GM21360 (cell line): ENCODE measurements around the gene CTNNA3.

Experiments
- ATAC-seq: cut with Tn5 transposase; IDR thresholded peaks from one replicate; pipeline ENCODE4 v1.9.1; 2021; ENCODE audit warnings: mild to moderate bottlenecking, moderate library complexity; ENCODE audit not compliant: unreplicated experiment

The CTNNA3 gene

DNA sequence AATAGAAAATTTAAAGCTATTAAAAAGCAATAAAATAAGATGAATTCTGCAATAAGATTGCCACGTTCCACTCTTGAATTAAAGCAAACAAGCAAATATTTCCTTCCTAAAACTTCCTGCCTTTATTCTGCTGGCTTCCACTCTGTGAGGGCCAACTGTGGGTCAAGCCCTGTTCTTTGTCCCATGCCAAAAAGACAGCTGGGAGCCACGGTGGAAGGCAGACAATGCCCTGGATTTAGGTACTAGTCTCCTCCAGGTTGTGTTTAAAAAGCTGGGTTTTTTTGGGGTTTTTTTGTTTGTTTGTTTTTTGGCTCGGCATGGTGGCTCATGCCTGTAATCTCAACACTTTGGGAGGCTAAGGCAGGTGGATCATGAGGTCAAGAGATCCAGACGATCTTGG, 731.0 kb downstream of the CTNNA3 start:
- no peak for ATAC-seq

GRCh38 chr10:66958466-66958865, 737.5 kb downstream of the CTNNA3 start:
- no peak for ATAC-seq

DNA sequence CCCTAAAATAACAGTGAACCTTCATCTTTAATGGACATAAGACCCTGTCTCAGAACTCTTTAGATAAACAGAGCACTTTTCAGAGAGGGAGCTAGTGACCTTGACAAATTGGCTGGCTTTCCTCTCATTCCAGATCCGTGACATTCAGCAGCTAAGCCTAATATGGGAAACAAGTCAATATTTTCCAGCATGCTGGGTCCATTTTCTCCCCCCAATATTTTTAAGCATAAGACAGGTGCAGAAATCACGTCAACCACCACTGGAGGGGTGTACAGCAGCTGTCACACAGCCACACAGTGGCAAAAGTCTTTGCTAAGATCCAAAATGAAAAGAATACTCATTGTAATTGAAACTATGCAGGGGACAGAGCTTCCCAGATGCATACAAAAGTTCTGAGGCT, 744.1 kb downstream of the CTNNA3 start:
- no peak for ATAC-seq

GRCh38 chr10:66943590-66943989, 752.4 kb downstream of the CTNNA3 start:
- no peak for ATAC-seq

- ATAC-seq: no peak
These were observed 753.6 kb downstream of the CTNNA3 start for GRCh38 chr10:66942407-66942806.

- ATAC-seq: no peak
These were observed 754.5 kb downstream of the CTNNA3 start for GRCh38 chr10:66941491-66941890.

DNA sequence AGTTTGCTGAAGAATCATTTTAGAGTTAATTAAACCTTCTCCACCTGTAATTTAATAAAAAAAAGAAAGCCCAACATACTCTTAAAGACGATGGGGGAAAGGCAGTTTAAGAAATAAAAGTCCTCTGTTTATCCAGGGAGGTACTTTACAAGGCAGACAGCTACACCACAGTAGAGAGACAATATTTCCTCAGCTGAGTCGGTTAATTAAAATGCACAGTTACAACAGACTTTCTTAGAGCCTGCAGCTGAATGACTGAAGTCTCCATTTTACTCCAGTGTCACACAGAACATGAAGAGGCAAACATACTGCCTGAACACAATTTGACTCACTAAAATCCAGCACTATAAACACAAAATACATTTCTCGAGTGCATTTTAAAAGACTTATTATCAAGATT, 755.0 kb downstream of the CTNNA3 start:
- no peak for ATAC-seq

- ATAC-seq: no peak
These were observed 761.3 kb downstream of the CTNNA3 start for GRCh38 chr10:66934711-66935110.

DNA sequence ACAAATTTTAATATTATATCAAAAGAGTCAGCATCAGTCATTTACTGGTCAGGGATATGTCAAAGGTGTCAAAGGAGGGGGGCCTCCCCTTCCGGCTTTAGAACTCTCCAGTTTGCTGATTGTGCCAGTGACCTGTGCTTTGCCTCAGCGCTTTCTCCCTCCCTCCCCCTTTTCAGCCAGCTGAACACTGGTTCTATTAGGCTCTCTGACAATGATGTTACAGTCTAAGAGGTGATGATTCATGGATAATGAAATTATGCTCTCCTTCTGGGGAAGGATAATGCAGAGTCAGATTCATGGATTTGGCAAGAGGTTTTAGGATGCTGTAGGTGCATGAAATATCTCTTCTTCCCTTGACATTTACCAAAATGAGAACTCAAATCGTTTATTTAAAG, 764.0 kb downstream of the CTNNA3 start:
- no peak for ATAC-seq

GRCh38 chr10:66931340-66931948, 764.6 kb downstream of the CTNNA3 start:
- peak; percentile 74 for ATAC-seq

DNA sequence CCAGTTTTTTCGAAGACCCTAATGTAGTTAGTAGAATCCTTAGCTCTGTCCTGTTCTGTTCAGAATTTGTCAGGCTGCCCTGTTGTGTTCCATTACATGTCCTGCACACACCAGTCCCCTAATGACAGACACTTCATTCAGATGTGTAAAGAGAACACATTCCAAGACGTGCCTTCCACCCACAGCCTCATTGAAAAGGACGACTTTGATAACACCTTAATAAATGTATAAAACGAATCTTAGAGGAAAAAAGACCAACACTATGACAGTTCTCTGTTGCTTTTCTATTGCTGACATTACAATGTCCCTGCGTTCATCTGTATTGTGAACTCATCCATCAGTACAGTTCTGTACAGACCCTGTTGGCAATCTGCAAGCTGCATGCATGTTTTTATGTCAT, 766.6 kb downstream of the CTNNA3 start:
- ATAC-seq: no peak

GRCh38 chr10:66928776-66929175, 767.2 kb downstream of the CTNNA3 start:
- no peak for ATAC-seq

GRCh38 chr10:66927971-66928770, 767.8 kb downstream of the CTNNA3 start:
- ATAC-seq: no peak

- no peak for ATAC-seq
These were observed 768.6 kb downstream of the CTNNA3 start for GRCh38 chr10:66927251-66927935.

DNA sequence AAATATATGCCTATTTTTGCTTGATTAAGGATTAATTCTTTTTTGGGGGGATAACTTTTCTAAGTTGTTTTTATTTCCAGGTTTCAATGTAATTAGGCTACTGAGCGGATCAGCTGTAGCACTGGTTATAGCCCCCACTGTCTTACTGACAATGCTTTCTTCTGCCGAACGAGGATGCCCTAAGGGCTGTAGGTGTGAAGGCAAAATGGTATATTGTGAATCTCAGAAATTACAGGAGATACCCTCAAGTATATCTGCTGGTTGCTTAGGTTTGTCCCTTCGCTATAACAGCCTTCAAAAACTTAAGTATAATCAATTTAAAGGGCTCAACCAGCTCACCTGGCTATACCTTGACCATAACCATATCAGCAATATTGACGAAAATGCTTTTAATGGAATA, 769.2 kb downstream of the CTNNA3 start:
- no peak for ATAC-seq

DNA sequence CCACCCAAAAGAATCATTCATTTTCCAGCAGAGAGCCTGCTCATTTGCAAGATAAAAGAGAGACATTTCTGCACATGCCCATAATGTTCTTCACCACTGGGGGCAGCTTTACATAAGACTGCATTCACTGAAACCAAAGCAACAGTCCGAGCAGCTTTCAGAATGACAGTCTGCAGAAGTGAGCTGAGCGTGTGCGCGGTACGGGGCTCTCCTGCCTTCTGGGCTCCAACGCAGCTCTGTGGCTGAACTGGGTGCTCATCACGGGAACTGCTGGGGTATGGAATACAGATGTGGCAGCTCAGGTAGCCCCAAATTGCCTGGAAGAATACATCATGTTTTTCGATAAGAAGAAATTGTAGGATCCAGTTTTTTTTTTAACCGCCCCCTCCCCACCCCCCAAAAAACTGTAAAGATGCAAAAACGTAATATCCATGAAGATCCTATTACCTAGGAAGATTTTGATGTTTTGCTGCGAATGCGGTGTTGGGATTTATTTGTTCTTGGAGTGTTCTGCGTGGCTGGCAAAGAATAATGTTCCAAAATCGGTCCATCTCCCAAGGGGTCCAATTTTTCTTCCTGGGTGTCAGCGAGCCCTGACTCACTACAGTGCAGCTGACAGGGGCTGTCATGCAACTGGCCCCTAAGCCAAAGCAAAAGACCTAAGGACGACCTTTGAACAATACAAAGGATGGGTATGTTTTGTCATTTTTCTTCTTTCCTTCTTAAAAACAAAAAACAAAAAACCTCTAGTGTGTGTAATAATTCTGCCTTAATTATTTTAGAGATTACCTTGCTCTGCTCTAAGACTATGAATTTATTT, 769.9 kb downstream of the CTNNA3 start, which contains the start of gene LRRTM3:
Gene LRRTM3, plus strand, starts transcription at position 141 of the 820 bp plus-strand sequence.
- peak; percentile 100 for ATAC-seq

DNA sequence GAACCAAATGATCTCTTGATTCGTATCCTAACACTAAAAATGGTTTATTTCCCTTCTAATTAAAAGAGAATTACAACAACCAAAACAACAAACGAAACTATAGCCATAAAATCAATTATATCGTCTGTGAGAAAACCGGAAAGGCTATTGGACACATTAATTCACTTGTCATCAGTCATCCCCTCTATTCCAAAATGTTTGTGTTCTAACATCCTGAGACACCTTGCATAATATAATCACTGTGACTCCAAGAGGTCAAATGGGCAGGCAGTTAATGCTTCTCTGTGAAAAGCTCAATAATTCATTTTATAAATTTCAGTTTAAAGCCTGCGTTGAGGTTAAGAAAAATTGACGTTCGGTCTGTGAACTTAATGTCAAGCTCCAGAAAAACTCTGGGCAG, 770.6 kb downstream of the CTNNA3 start:
- no peak for ATAC-seq

GRCh38 chr10:66924674-66925345, 771.2 kb downstream of the CTNNA3 start:
- ATAC-seq: no peak

GRCh38 chr10:66919248-66919647, 776.7 kb downstream of the CTNNA3 start:
- ATAC-seq: no peak

GRCh38 chr10:66917104-66917503, 778.9 kb downstream of the CTNNA3 start:
- no peak for ATAC-seq

DNA sequence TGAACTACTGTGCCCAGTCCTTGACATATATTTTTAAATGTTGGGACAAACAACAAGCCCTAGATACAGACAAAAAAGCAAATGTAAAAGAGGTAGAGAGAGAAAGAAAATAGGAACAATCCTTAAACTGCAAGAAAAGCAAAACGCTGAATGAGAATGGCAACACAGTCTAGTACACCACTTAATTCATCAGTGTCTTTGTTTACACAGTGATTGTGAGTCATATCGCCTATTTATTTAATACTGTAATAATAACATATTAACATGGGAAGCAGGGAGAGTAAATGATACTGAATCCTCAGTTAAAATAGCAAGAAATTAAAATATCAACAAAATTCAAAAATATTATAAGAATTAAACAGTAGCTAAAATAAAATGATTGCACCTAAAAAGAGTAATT, 780.0 kb downstream of the CTNNA3 start:
- no peak for ATAC-seq
